Adrenal gland (tissue), 5 donors: Measurements from ENCODE around the gene CSK.

ENCODE experiments used
- POLR2A ChIP-seq, 2 donors: fragments of 450-650 bp; IDR thresholded peaks; one replicate each; pipeline ENCODE4 v1.6.1; 2017; ENCODE audit warnings: antibody characterized with exemption in 2 of 2, mild to moderate bottlenecking in 2 of 2, moderate library complexity in 1 of 2
- TF ChIP-seq, protein P1 (sequence below), 6 experiments: fragments of 450-650 bp in 4 of 6; fragments of 200-600 bp in 2 of 6; sonication (generic) in 1 of 6; IDR thresholded peaks; 1 replicate in 5 of 6; 2 replicates in 1 of 6; pipeline versions ENCODE4 v1.5.1 to v1.8.0; 2016 to 2021; ENCODE audit warnings: antibody characterized with exemption in 6 of 6, mild to moderate bottlenecking in 2 of 6, moderate library complexity in 1 of 6
- donor health status: DM: no; HTN: no; CAD: no.

DNA sequence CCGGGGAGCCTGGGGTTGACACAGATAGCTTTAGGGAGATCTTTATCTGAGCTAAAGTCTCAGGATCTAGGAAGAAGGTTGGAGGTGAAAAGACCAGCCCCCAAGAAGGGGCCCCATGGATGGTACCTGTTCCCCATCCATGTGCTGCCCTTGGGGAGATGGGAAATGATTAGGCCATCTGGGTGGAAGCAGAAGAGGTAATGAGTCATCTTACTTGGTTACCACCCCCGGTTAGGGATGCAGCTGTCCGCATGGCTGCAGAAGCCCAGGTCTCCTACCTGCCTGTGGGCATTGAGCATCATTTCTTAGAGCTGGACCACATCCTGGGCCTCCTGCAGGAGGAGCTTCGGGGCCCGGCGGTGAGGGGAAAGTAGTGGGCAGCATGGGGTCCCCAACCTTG lies 41.4 kb downstream of the CSK start:
- TF ChIP-seq, protein P1, sequence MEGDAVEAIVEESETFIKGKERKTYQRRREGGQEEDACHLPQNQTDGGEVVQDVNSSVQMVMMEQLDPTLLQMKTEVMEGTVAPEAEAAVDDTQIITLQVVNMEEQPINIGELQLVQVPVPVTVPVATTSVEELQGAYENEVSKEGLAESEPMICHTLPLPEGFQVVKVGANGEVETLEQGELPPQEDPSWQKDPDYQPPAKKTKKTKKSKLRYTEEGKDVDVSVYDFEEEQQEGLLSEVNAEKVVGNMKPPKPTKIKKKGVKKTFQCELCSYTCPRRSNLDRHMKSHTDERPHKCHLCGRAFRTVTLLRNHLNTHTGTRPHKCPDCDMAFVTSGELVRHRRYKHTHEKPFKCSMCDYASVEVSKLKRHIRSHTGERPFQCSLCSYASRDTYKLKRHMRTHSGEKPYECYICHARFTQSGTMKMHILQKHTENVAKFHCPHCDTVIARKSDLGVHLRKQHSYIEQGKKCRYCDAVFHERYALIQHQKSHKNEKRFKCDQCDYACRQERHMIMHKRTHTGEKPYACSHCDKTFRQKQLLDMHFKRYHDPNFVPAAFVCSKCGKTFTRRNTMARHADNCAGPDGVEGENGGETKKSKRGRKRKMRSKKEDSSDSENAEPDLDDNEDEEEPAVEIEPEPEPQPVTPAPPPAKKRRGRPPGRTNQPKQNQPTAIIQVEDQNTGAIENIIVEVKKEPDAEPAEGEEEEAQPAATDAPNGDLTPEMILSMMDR (IDR thresholded peaks at IDR 0.05) = no peak
- no peak for TF ChIP-seq POLR2A (IDR thresholded peaks at IDR 0.05)
